WTC11 (cell line): ENCODE results near the gene PPP2R3A. TPM values are rescaled to one million over a fixed set of nuclear protein-coding genes. Genes with fewer than 3 reads are reported as not detected.

Source experiments
- ATAC-seq: fragments of 200-7000 bp; cut with Tn5 transposase; 2 replicates; pipeline ENCODE4 v1.10.0; 2021; ENCODE audit warnings: mild to moderate bottlenecking, moderate library complexity
- CTCF ChIA-PET: fragments of 300-600 bp; sonication (Branson Sonifier 250); formaldehyde crosslinking; loops from one replicate; lab custom pipeline; 2021; ENCODE audit warnings: antibody characterized with exemption; lab: Charles Lee
- POLR2A ChIA-PET: fragments of 350-600 bp; sonication (Branson Sonifier 250); formaldehyde crosslinking; loops from one replicate; lab custom pipeline; 2021; ENCODE audit warnings: antibody characterized with exemption; lab: Charles Lee
- DNase-seq: peaks from one replicate; pipeline ENCODE4 v3.0.0; 2021; ENCODE audit warnings: low spot score
- H3K27ac Mint-ChIP-seq: 2 replicates; pipeline ENCODE4 v1.8.0; 2021; ENCODE audit warnings: mixed read lengths
- H3K27me3 Mint-ChIP-seq: 2 replicates; pipeline ENCODE4 v1.8.0; 2021; ENCODE audit warnings: low read depth, mild to moderate bottlenecking, moderate library complexity, mixed read lengths
- H3K36me3 Mint-ChIP-seq: 2 replicates; pipeline ENCODE4 v1.8.0; 2021; ENCODE audit warnings: mixed read lengths
- H3K4me1 Mint-ChIP-seq: 2 replicates; pipeline ENCODE4 v1.8.0; 2022; ENCODE audit warnings: mixed read lengths
- H3K4me3 Mint-ChIP-seq: 2 replicates; pipeline ENCODE4 v1.8.0; 2021; ENCODE audit warnings: mild to moderate bottlenecking, moderate library complexity, mixed read lengths
- H3K9me3 Mint-ChIP-seq: 2 replicates; pipeline ENCODE4 v1.8.0; 2021; ENCODE audit warnings: mixed read lengths
- ATF1 ChIP-seq: sonication (generic); formaldehyde crosslinking; IDR thresholded peaks from 2 replicates; pipeline ENCODE4 v1.8.1; 2023; ENCODE audit warnings: mild to moderate bottlenecking, moderate library complexity, missing genetic modification reagents
- CDX4 ChIP-seq: fragments of 250-450 bp; sonication (Bioruptor Pico); IDR thresholded peaks from 2 replicates; pipeline ENCODE4 v1.9.0; 2021; ENCODE audit warnings: moderate library complexity, mild to moderate bottlenecking, inconsistent platforms, borderline replicate concordance
- CREB1 ChIP-seq: sonication (generic); formaldehyde crosslinking; IDR thresholded peaks from 2 replicates; pipeline ENCODE4 v1.8.0; 2023; ENCODE audit warnings: mild to moderate bottlenecking, missing genetic modification reagents
- CREM ChIP-seq: sonication (generic); formaldehyde crosslinking; IDR thresholded peaks from 2 replicates; pipeline ENCODE4 v1.8.1; 2022; ENCODE audit warnings: mild to moderate bottlenecking, missing genetic modification reagents, moderate library complexity
- E2F5 ChIP-seq: sonication (generic); formaldehyde crosslinking; IDR thresholded peaks from 2 replicates; pipeline ENCODE4 v1.8.1; 2022; ENCODE audit warnings: mild to moderate bottlenecking, moderate library complexity, missing genetic modification reagents
- ESRRA ChIP-seq: sonication (generic); formaldehyde crosslinking; IDR thresholded peaks from 2 replicates; pipeline ENCODE4 v1.8.1; 2022; ENCODE audit warnings: mild to moderate bottlenecking, missing genetic modification reagents, borderline replicate concordance
- FOXJ3 ChIP-seq: sonication (generic); formaldehyde crosslinking; IDR thresholded peaks from 2 replicates; pipeline ENCODE4 v1.9.0; 2021; ENCODE audit warnings: missing genetic modification reagents, mild to moderate bottlenecking, borderline replicate concordance
- FOXK1 ChIP-seq: sonication (generic); formaldehyde crosslinking; IDR thresholded peaks from 2 replicates; pipeline ENCODE4 v1.8.0; 2022; ENCODE audit warnings: mild to moderate bottlenecking, moderate library complexity, missing genetic modification reagents
- FOXP1 ChIP-seq: sonication (generic); formaldehyde crosslinking; IDR thresholded peaks from 2 replicates; pipeline ENCODE4 v1.8.0; 2022; ENCODE audit warnings: missing genetic modification reagents, mild to moderate bottlenecking, moderate library complexity, borderline replicate concordance
- IRF1 ChIP-seq: sonication (generic); formaldehyde crosslinking; IDR thresholded peaks from 2 replicates; pipeline ENCODE4 v1.8.0; 2023; ENCODE audit warnings: missing genetic modification reagents
- KAT7 ChIP-seq: sonication (generic); formaldehyde crosslinking; IDR thresholded peaks from 2 replicates; pipeline ENCODE4 v1.8.1; 2023; ENCODE audit warnings: missing genetic modification reagents, mild to moderate bottlenecking, borderline replicate concordance
- MYBL2 ChIP-seq: sonication (generic); formaldehyde crosslinking; IDR thresholded peaks from 2 replicates; pipeline ENCODE4 v1.8.1; 2023; ENCODE audit warnings: mild to moderate bottlenecking, moderate library complexity, missing genetic modification reagents
- NFE2L1 ChIP-seq: sonication (generic); formaldehyde crosslinking; IDR thresholded peaks from 2 replicates; pipeline ENCODE4 v1.8.1; 2023; ENCODE audit warnings: missing genetic modification reagents
- RORB ChIP-seq: fragments of 250-450 bp; sonication (Bioruptor Pico); IDR thresholded peaks from 2 replicates; pipeline ENCODE4 v1.9.0; 2021; ENCODE audit warnings: mild to moderate bottlenecking
- ZNF138 ChIP-seq: sonication (generic); formaldehyde crosslinking; conservative IDR thresholded peaks from 2 replicates; pipeline ENCODE4 v1.8.1; 2022; ENCODE audit warnings: mild to moderate bottlenecking, moderate library complexity, missing genetic modification reagents
- ZNF281 ChIP-seq: sonication (generic); formaldehyde crosslinking; IDR thresholded peaks from 2 replicates; pipeline ENCODE4 v1.8.0; 2023; ENCODE audit warnings: mild to moderate bottlenecking, missing genetic modification reagents
- ZNF317 ChIP-seq: sonication (generic); formaldehyde crosslinking; IDR thresholded peaks from 2 replicates; pipeline ENCODE4 v1.8.1; 2023; ENCODE audit warnings: low read depth, mild to moderate bottlenecking, moderate library complexity, missing genetic modification reagents, borderline replicate concordance
- ZNF396 ChIP-seq: fragments of 250-450 bp; sonication (Bioruptor Pico); IDR thresholded peaks from 2 replicates; pipeline ENCODE4 v1.8.0; 2021; ENCODE audit warnings: mild to moderate bottlenecking, moderate library complexity, borderline replicate concordance
- ZNF423 ChIP-seq: fragments of 250-450 bp; sonication (Bioruptor Pico); IDR thresholded peaks from 2 replicates; pipeline ENCODE4 v2.1.2; 2022; ENCODE audit warnings: mild to moderate bottlenecking, moderate library complexity
- ZNF532 ChIP-seq: fragments of 250-450 bp; sonication (Bioruptor Pico); IDR thresholded peaks from 2 replicates; pipeline ENCODE4 v1.9.0; 2021; ENCODE audit warnings: mild to moderate bottlenecking, borderline replicate concordance
- total RNA-seq: library from RNA; stranded (reverse); gene quantifications from 3 replicates; pipeline ENCODE4 v1.2.3, GENCODE V29; 2021

Gene PPP2R3A
- total RNA-seq, 1 experiment from 2014 or later, result 13.1 TPM

- H3K9me3 Mint-ChIP-seq, result peaks cover 25% of the 10 kb centered on the region
- ChIA-PET POLR2A (no interaction called here), CTCF (interaction anchor here (0.9 to 4.1 kb wide), 3 partner anchors 9 to 77 kb away, joined by 3 to 27 read pairs (median 4); no protein-coding TSS in a partner anchor)
- H3K27ac Mint-ChIP-seq, result peak overlapping the region; percentile 83
- H3K4me1 Mint-ChIP-seq, result peaks cover 45% of the 10 kb centered on the region
- TF ChIP-seq ZNF138 (CRISPR knock-in tag), result no peak
- no peak for TF ChIP-seq ZNF423 (CRISPR knock-in tag)
- TF ChIP-seq RORB, result no peak
- no peak for TF ChIP-seq CDX4 (CRISPR knock-in tag)
- no peak for TF ChIP-seq FOXP1
- TF ChIP-seq CREM (CRISPR knock-in tag), result no peak
- TF ChIP-seq IRF1 (CRISPR knock-in tag), result no peak
- TF ChIP-seq FOXK1 (CRISPR knock-in tag), result no peak
- TF ChIP-seq ZNF281 (CRISPR knock-in tag), result no peak
- TF ChIP-seq ATF1 (CRISPR knock-in tag), result no peak
- TF ChIP-seq ZNF317 (CRISPR knock-in tag), result no peak
- TF ChIP-seq ZNF396, result no peak
- no peak for TF ChIP-seq KAT7 (CRISPR knock-in tag)
- TF ChIP-seq NFE2L1 (CRISPR knock-in tag), result no peak
- no peak for TF ChIP-seq ESRRA (CRISPR knock-in tag)
- no peak for TF ChIP-seq E2F5 (CRISPR knock-in tag)
- TF ChIP-seq MYBL2, result no peak
- TF ChIP-seq ZNF532 (CRISPR knock-in tag), result no peak
- no peak for TF ChIP-seq CREB1
- no peak for TF ChIP-seq FOXJ3 (CRISPR knock-in tag)
- DNase-seq, result no peak
- peaks cover 25% of the 10 kb centered on the region for H3K36me3 Mint-ChIP-seq
- H3K27me3 Mint-ChIP-seq, result no peaks in the 10 kb centered on the region
- H3K4me3 Mint-ChIP-seq, result peak overlapping the region; percentile 76
- peak; percentile 1; the same call in 1 of the 2 replicates for ATAC-seq
Observed at GRCh38 chr3:135965129-135965505, 411 bp upstream of the PPP2R3A start.
